ENCODE results near the gene PCNX2.

GRCh38 chr1:233025157-233025556, 270.4 kb downstream of the PCNX2 start:
- no peak for TF ChIP-seq EZH2phosphoT487 (conservative IDR thresholded peaks at IDR 0.05; ENCODE audit: low read length)
- TF ChIP-seq, protein P1, sequence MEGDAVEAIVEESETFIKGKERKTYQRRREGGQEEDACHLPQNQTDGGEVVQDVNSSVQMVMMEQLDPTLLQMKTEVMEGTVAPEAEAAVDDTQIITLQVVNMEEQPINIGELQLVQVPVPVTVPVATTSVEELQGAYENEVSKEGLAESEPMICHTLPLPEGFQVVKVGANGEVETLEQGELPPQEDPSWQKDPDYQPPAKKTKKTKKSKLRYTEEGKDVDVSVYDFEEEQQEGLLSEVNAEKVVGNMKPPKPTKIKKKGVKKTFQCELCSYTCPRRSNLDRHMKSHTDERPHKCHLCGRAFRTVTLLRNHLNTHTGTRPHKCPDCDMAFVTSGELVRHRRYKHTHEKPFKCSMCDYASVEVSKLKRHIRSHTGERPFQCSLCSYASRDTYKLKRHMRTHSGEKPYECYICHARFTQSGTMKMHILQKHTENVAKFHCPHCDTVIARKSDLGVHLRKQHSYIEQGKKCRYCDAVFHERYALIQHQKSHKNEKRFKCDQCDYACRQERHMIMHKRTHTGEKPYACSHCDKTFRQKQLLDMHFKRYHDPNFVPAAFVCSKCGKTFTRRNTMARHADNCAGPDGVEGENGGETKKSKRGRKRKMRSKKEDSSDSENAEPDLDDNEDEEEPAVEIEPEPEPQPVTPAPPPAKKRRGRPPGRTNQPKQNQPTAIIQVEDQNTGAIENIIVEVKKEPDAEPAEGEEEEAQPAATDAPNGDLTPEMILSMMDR (IDR thresholded peaks at IDR 0.05; ENCODE audit: insufficient read depth, low read length, poor library complexity, severe bottlenecking), result no peak
